ENCODE results near the gene STPG4. TPM values are rescaled to one million over a fixed set of nuclear protein-coding genes. Genes with fewer than 3 reads are reported as not detected.
A peak's percentile ranks its signal among the peaks of the same experiment; 100 is the strongest.

The STPG4 gene
- total RNA-seq, 1 experiment from 2014 or later, result not detected

- H3K27me3 ChIP-seq (ENCODE audit: control insufficient read depth, insufficient read depth, low read length), result no peaks in the 10 kb centered on the region
- no peak overlapping the region for H3K4me3 ChIP-seq (ENCODE audit: insufficient read depth, low read depth, low read length)
- DNase-seq, result peak; percentile 64
- peaks cover 1% of the 10 kb centered on the region for H3K36me3 ChIP-seq (replicated peaks; ENCODE audit: control insufficient read depth, insufficient read depth, low read length)
Measured at GRCh38 chr2:47041891-47042684, 113.0 kb downstream of the STPG4 start.

- H3K27me3 ChIP-seq (ENCODE audit: control insufficient read depth, insufficient read depth, low read length), result no peaks in the 10 kb centered on the region
- no peaks in the 10 kb centered on the region; the same call in 1 of the 2 replicates for H3K36me3 ChIP-seq (replicated peaks; ENCODE audit: control insufficient read depth, insufficient read depth, low read length)
- no peak overlapping the region for H3K4me3 ChIP-seq (ENCODE audit: insufficient read depth, low read depth, low read length)
- no peak for DNase-seq
Measured at GRCh38 chr2:47041063-47041462, 114.0 kb downstream of the STPG4 start.

- DNase-seq, result no peak
- no peaks in the 10 kb centered on the region for H3K27me3 ChIP-seq (ENCODE audit: control insufficient read depth, insufficient read depth, low read length)
- no peak overlapping the region for H3K4me3 ChIP-seq (ENCODE audit: insufficient read depth, low read depth, low read length)
- no peaks in the 10 kb centered on the region; the same call in 1 of the 2 replicates for H3K36me3 ChIP-seq (replicated peaks; ENCODE audit: control insufficient read depth, insufficient read depth, low read length)
Measured at GRCh38 chr2:47040651-47041050, 114.5 kb downstream of the STPG4 start.

GRCh38 chr2:47039913-47040562 is 115.1 kb downstream of the STPG4 start:
- no peaks in the 10 kb centered on the region for H3K27me3 ChIP-seq (ENCODE audit: control insufficient read depth, insufficient read depth, low read length)
- DNase-seq, result no peak
- H3K4me3 ChIP-seq (ENCODE audit: insufficient read depth, low read depth, low read length), result no peak overlapping the region
- no peaks in the 10 kb centered on the region for H3K36me3 ChIP-seq (replicated peaks; ENCODE audit: control insufficient read depth, insufficient read depth, low read length)

GRCh38 chr2:47039489-47039870 is 115.6 kb downstream of the STPG4 start:
- no peak overlapping the region for H3K4me3 ChIP-seq (ENCODE audit: insufficient read depth, low read depth, low read length)
- no peak for DNase-seq
- H3K27me3 ChIP-seq (ENCODE audit: control insufficient read depth, insufficient read depth, low read length), result no peaks in the 10 kb centered on the region
- no peaks in the 10 kb centered on the region for H3K36me3 ChIP-seq (replicated peaks; ENCODE audit: control insufficient read depth, insufficient read depth, low read length)

GRCh38 chr2:47038656-47039488 is 116.2 kb downstream of the STPG4 start:
- no peak for DNase-seq
- Histone ChIP-seq H3K27me3 (ENCODE audit: control insufficient read depth, insufficient read depth, low read length) (no peaks in the 10 kb centered on the region), H3K4me3 (ENCODE audit: insufficient read depth, low read depth, low read length) (no peak overlapping the region), H3K36me3 (replicated peaks; ENCODE audit: control insufficient read depth, insufficient read depth, low read length) (no peaks in the 10 kb centered on the region)

- no peak overlapping the region for H3K4me3 ChIP-seq (ENCODE audit: insufficient read depth, low read depth, low read length)
- DNase-seq, result no peak
- H3K36me3 ChIP-seq (replicated peaks; ENCODE audit: control insufficient read depth, insufficient read depth, low read length), result no peaks in the 10 kb centered on the region; the same call in 1 of the 2 replicates
- no peaks in the 10 kb centered on the region for H3K27me3 ChIP-seq (ENCODE audit: control insufficient read depth, insufficient read depth, low read length)
Measured at GRCh38 chr2:47037678-47038077, 117.4 kb downstream of the STPG4 start.

Other genes with a start within 250 kb of the STPG4 start
- 65.5 and 76.3 TPM in 2 replicates for gene MCFD2, start 239.5 kb downstream of the STPG4 start, total RNA-seq (2014; rRNA removed; shearing (Covaris generic))
- 14.5 and 17.4 TPM in 2 replicates for gene TTC7A, start 214.1 kb downstream of the STPG4 start, total RNA-seq (2014; rRNA removed; shearing (Covaris generic))
- gene CALM2, start 21.2 kb upstream of the STPG4 start, total RNA-seq (2014; rRNA removed; shearing (Covaris generic)), result 493 and 546 TPM in 2 replicates
- 43.1 and 74.9 TPM in 2 replicates for gene EPCAM, start 214.0 kb upstream of the STPG4 start, total RNA-seq (2014; rRNA removed; shearing (Covaris generic))
- 203 and 255 TPM in 2 replicates for gene MSH2, start 247.8 kb upstream of the STPG4 start, total RNA-seq (2014; rRNA removed; shearing (Covaris generic))